ENCODE results near the gene ZBED4. TPM values are rescaled to one million over a fixed set of nuclear protein-coding genes. Genes with fewer than 3 reads are reported as not detected.
"Not testable (repeated sequence)": the region's sequence is repeated elsewhere in the genome, so short reads cannot be mapped to it uniquely, and the experiment has no call there.

Gene ZBED4
- total RNA-seq, 4 donors from 2014 or later: 0.59 to 16.4 (median 12.7) TPM

DNA sequence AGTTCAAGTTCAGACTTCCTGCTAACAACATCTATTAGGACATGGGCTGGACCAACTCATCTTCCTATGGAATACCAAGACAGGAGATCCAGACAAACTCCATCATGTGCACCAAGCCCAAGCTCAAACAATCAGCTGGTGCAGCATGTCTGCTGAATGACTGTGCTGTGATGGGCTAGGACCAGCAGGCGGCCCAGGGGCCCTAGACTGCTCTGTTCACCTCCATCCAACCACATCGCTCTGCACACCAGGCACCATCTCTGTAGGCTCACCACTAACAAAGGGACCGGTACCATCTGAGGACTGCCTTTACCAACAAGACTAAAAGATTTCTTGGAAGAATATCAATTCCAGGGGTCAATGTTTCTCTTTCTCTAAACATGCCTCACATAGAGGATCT lies 36.3 kb upstream of the ZBED4 start:
- H3K36me3 ChIP-seq: no peaks in the 10 kb centered on the region
- H3K4me1 ChIP-seq: peaks cover 0 to 6% of the 10 kb centered on the region in 2 donors
- TF ChIP-seq CTCF (IDR thresholded peaks at IDR 0.05) (no peak), POLR2A (IDR thresholded peaks at IDR 0.05) (no peak)
- no peaks in the 10 kb centered on the region for H3K9me3 ChIP-seq
- no peak overlapping the region for H3K27ac ChIP-seq
- DNase-seq: no peak
- H3K4me3 ChIP-seq: no peak overlapping the region
- intact Hi-C loops (cut with DNase I; ENCODE audit: low total_unique reads): no loop called here
- no peaks in the 10 kb centered on the region for H3K27me3 ChIP-seq

- Histone ChIP-seq H3K27me3 (no peaks in the 10 kb centered on the region), H3K9me3 (no peaks in the 10 kb centered on the region), H3K27ac (no peak overlapping the region), H3K4me3 (no peak overlapping the region), H3K36me3 (no peaks in the 10 kb centered on the region), H3K4me1 (peaks cover 4 to 19% of the 10 kb centered on the region in 2 donors)
- TF ChIP-seq POLR2A (IDR thresholded peaks at IDR 0.05) (no peak), CTCF (IDR thresholded peaks at IDR 0.05) (no peak)
- intact Hi-C loops (cut with DNase I; ENCODE audit: low total_unique reads): no loop called here
- DNase-seq: no peak
Observed at GRCh38 chr22:49820984-49821383, 32.7 kb upstream of the ZBED4 start.

GRCh38 chr22:49821741-49822140 lies 31.9 kb upstream of the ZBED4 start:
- peaks cover 4 to 20% of the 10 kb centered on the region in 2 donors for H3K4me1 ChIP-seq
- H3K36me3 ChIP-seq; H3K27me3 ChIP-seq; DNase-seq; intact Hi-C loops (cut with DNase I; ENCODE audit: low total_unique reads); H3K4me3 ChIP-seq; H3K27ac ChIP-seq; H3K9me3 ChIP-seq: not testable (repeated sequence)

DNA sequence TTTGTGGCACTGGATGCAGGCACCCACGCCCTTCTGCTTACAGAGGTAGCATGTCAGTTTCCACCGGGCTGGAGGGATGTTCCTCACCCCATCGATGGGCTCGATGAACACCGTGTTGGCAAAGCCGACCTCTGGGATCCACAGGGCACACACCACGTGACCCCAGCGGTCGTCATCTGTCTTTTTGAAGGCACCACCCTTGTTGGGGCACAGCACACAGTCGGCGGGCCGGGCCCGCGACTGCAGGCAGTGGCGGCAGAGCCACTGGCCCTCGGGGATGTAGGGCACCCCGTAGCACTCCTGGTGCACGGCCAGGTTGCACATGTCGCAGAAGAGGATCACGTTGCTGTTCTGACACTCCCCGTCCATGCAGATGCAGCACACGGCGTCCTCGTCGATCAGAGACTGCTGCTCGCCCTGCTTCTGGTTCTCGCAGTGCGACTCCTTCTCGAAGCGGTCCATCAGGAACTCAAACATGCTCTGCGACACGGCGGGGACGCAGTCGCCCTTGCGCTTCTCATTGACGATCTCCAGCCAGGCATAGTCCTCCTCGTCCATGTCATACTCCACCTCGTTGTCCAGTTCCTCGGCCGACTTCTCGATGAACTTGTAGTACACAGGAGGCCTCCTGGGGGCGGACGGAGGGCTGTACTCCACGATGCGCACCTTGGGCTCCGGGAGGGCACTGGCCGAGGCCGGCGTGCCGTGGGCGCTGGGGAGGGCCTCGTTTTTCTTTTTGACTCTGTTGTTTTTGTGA lies 30.2 kb upstream of the ZBED4 start:
- H3K27me3 ChIP-seq: no peaks in the 10 kb centered on the region
- intact Hi-C loops (cut with DNase I; ENCODE audit: low total_unique reads): no loop called here
- TF ChIP-seq CTCF (IDR thresholded peaks at IDR 0.05) (no peak), POLR2A (IDR thresholded peaks at IDR 0.05) (no peak)
- H3K36me3 ChIP-seq: no peaks in the 10 kb centered on the region
- DNase-seq: no peak
- no peak overlapping the region for H3K27ac ChIP-seq
- no peak overlapping the region for H3K4me3 ChIP-seq
- no peaks in the 10 kb centered on the region for H3K9me3 ChIP-seq
- H3K4me1 ChIP-seq: peaks cover 4 to 20% of the 10 kb centered on the region in 2 donors

DNA sequence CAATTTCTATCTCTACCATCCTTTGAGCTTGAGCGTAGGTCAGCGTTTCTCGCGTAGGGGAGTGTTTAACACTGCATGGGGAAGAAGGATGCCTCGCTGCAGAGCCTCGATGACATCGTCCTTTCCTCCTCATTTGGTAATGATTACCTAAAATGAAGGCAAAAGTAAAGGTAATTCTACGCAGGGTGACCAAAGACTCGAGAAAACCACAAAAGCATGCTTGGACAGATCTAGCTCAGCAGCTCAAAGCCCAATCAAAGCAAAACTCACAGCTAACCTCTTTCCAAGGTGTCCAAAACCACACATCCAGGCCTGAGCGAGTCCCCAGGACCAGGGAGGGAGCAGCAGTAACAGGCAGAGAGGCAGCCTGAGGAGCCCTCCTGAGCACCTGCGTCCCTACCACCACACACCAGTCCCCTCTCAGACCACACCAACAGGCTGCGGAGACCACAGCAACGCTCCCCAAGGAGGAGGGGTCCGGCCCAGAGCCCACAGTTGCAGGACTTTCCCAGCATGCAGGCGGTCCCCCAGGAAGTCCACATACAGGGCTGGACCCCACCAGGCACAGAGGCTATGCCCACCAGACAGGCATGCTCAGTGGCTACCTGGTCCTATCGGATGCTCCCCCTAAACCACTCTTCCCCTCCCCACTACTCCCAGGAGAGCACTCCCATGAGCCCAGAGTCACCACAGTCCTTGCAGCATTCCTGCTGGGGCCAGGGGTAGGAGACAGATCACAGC lies 29.3 kb upstream of the ZBED4 start:
- intact Hi-C loops (cut with DNase I; ENCODE audit: low total_unique reads): no loop called here
- Histone ChIP-seq H3K4me3 (no peak overlapping the region), H3K4me1 (peaks cover 4 to 20% of the 10 kb centered on the region in 2 donors), H3K9me3 (no peaks in the 10 kb centered on the region), H3K27me3 (no peaks in the 10 kb centered on the region), H3K27ac (no peak overlapping the region), H3K36me3 (no peaks in the 10 kb centered on the region)
- TF ChIP-seq CTCF (IDR thresholded peaks at IDR 0.05) (no peak), POLR2A (IDR thresholded peaks at IDR 0.05) (no peak)
- DNase-seq: no peak

All from uterus (tissue), 4 donors.